GM12875 (cell line): ENCODE measurements around the gene UEVLD.

ENCODE experiments used
- H3K4me3 ChIP-seq: one replicate; pipeline ENCODE4 v1.5.1; 2011; ENCODE audit warnings: low read depth, low read length, control low read depth
- TF ChIP-seq, protein P1 (sequence below): IDR thresholded peaks from 2 replicates; pipeline ENCODE4 v1.5.1; 2011; ENCODE audit warnings: low read depth, mild to moderate bottlenecking, control low read depth, inconsistent platforms, low read length, moderate library complexity, borderline replicate concordance; ENCODE audit not compliant: insufficient read depth

UEVLD gene

DNA sequence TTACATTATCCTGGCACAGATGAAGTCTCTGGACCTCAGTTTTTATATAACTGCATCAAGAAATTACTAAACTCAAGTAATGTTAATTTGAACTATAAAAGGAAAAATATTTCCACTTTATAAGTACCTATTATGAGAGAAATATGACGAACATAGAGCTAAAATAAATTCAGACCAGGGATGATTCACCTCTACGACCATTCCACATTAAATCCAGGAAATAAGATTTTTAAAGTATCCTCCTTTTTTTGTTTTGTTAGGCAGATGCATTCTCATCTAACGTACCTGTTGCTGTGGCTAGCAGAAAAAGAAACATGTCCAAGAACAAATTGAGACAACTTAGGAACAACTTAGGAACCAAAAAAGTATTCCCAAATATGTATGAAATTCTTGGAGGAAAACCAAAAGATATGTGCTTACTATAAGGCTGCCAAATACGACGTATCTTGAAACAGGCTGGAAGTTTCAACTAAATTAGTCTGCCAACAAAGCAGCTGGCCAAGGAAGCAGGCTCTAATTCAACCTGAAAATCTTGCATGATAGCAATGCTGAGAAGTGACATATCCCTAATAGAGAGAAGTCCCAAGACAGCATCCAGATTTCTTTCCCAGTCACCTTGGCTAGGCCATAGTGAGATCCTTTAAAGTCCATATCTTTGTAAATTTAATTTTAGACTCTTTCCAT lies 29.9 kb upstream of the UEVLD start:
- TF ChIP-seq, protein P1, sequence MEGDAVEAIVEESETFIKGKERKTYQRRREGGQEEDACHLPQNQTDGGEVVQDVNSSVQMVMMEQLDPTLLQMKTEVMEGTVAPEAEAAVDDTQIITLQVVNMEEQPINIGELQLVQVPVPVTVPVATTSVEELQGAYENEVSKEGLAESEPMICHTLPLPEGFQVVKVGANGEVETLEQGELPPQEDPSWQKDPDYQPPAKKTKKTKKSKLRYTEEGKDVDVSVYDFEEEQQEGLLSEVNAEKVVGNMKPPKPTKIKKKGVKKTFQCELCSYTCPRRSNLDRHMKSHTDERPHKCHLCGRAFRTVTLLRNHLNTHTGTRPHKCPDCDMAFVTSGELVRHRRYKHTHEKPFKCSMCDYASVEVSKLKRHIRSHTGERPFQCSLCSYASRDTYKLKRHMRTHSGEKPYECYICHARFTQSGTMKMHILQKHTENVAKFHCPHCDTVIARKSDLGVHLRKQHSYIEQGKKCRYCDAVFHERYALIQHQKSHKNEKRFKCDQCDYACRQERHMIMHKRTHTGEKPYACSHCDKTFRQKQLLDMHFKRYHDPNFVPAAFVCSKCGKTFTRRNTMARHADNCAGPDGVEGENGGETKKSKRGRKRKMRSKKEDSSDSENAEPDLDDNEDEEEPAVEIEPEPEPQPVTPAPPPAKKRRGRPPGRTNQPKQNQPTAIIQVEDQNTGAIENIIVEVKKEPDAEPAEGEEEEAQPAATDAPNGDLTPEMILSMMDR = no peak
- H3K4me3 ChIP-seq = no peak overlapping the region

DNA sequence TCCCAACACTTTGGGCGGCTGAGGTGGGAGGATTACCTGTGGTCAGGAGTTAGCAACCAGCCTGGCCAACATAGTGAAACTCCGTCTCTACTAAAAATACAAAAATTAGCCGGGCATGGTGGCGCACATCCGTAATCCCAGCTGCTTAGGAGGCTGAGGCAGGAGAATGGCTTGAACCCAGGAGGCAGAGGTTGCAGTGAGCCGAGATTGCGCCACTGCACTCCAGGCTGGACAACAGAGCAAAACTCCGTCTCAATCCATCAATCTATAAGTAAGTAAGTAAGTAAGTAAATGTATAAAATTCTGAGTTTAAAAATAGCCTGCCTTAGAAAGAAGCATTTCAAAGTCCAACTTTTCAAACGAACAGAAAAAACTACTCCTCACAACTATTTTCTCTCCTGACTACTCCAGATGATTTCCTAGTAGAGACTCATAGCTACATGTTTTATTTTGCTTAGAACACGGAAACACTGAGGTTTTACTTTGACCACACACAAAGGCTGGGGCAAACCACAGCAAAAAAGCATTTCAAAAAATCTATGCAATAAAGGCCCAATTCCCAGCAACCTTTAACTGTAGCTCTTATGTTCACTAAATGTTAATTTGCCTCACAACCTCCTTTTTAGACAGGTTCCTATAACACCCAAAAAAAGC lies 29.3 kb upstream of the UEVLD start:
- no peak overlapping the region for H3K4me3 ChIP-seq
- TF ChIP-seq, protein P1 = no peak

DNA sequence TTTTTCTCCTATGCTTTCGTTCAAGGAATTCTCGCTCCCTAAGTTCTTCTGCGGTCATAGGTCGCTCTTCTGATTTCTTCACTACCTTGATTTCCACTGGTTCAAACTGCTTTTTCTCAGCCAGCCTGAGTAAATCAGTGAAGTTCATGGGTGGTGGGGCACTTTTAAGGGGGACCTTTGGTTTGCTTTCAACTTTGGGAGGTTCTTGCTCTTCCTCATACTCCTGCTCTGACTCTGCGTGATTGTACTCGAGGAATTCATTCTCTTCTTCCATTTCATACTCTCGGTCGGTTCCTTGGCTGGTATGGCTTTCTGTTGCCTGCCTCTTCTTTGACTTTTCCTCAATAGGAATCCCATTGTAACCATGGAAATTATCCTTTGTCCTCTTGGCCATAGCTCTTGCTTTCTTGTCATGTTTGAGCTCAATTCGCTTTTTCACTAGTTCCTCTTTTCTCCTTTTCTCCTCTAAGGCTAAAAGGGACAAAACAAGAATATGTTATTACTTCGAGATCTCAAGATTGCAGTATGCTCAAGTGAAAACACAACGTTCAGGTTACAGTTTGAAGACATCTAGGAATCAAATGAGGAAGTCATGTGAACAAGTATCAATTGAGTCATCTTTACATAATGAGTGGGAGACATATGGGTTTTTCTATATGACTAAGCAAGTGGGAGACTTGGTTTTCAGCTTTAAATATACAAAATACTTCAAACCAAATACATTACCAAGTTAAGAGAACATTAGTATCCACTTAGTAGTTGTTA lies 27.3 kb upstream of the UEVLD start:
- TF ChIP-seq, protein P1 = no peak
- no peak overlapping the region for H3K4me3 ChIP-seq

DNA sequence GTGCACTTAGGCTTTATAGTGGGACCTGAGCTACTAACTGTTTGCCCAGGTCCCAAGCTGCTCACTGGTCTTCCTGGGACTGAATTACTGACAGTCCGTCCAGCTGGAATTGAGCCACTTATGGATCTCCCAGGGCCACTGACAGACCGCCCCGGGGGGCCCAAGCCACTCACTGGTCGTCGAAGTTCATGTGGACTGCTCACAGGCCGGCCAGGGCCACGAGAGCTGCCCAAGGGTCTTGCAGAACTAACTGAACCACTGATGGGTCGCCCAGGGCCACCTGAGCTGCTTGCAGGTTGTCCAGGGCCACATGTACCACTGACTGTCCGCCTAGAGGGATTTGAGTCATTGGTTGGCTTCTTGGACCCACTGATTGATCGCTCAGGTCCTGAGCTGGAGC lies 26.1 kb upstream of the UEVLD start:
- no peak overlapping the region for H3K4me3 ChIP-seq
- TF ChIP-seq, protein P1 = no peak

DNA sequence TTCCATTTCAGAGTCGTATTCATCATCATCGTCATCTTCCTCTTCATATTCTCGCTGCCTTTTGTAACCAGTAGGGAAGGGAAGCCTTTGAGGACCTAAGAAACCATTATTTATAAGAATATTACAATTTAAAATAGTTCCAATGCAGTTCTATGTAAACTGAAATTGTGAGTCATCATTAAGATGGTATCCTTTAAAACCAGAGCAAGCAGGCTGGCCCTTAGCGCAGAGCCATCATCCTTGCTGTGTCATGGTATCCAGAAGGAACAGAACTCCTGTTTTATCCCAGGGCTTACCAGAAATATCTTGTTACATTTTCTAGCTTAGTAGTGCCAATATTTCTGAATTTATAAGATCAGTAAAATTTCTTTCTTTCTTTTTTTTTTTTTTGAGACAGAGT lies 23.9 kb upstream of the UEVLD start:
- TF ChIP-seq, protein P1 = no peak
- no peak overlapping the region for H3K4me3 ChIP-seq

DNA sequence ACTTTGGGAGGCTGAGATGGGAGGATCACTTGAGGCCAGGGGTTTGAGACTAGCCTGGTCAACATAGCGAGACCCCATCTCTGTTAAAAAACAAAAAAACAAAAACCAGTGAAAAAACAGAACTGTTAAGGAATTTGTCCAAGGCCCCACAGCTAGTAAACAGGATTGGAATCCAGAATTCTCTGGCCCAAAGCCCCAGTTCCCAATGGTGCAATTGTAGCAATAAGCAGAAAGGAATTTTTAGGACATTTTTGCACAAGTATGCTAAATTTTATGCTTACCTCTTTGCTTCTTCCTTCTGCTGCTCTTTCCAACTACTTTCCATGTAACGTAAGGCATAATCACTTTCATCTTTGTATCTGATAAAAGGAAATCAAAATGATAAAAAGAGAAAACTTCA lies 22.7 kb upstream of the UEVLD start:
- TF ChIP-seq, protein P1 = no peak
- H3K4me3 ChIP-seq = no peak overlapping the region
